OCI-LY1 (cell line): ENCODE measurements around the gene TMEM164.

Experiments used
- H2AFZ ChIP-seq: fragments of 200-600 bp; sonication (generic), shearing (Covaris generic); 2 replicates; pipeline ENCODE4 v1.6.0; 2014; ENCODE audit warnings: antibody characterized with exemption, mild to moderate bottlenecking, low read length
- H3F3A ChIP-seq: fragments of 200-600 bp; sonication (generic), shearing (Covaris generic); 2 replicates; pipeline ENCODE4 v1.6.0; 2014; ENCODE audit warnings: mild to moderate bottlenecking, antibody characterized with exemption, low read length, moderate library complexity; ENCODE audit not compliant: insufficient read depth
- H3K27ac ChIP-seq: fragments of 200-600 bp; sonication (generic); 2 replicates; pipeline ENCODE4 v1.5.1; 2014; ENCODE audit warnings: low read length, mixed run types, mild to moderate bottlenecking, low read depth; ENCODE audit not compliant: poor library complexity, severe bottlenecking
- H3K27me3 ChIP-seq: fragments of 200-600 bp; sonication (generic); 2 replicates; pipeline ENCODE4 v1.6.0; 2014; ENCODE audit warnings: antibody characterized with exemption, mild to moderate bottlenecking, low read length, moderate library complexity; ENCODE audit not compliant: insufficient read depth
- H3K36me3 ChIP-seq: fragments of 200-600 bp; sonication (generic); 2 replicates; pipeline ENCODE4 v1.6.1; 2014; ENCODE audit warnings: mild to moderate bottlenecking, antibody characterized with exemption, low read length, moderate library complexity, mixed read lengths; ENCODE audit not compliant: insufficient read depth
- H3K4me1 ChIP-seq: fragments of 200-600 bp; sonication (generic); 2 replicates; pipeline ENCODE4 v1.5.1; 2014; ENCODE audit warnings: mild to moderate bottlenecking, low read length, moderate library complexity; ENCODE audit not compliant: insufficient read depth, severe bottlenecking
- H3K4me2 ChIP-seq: fragments of 200-600 bp; sonication (generic), shearing (Covaris generic); 2 replicates; pipeline ENCODE4 v1.6.1; 2014; ENCODE audit warnings: low read length
- H3K4me3 ChIP-seq: fragments of 200-600 bp; sonication (generic); 2 replicates; pipeline ENCODE4 v1.5.1; 2014; ENCODE audit warnings: low read length, low read depth, mild to moderate bottlenecking, mixed read lengths; ENCODE audit not compliant: poor library complexity, severe bottlenecking
- H3K79me2 ChIP-seq: fragments of 200-600 bp; shearing (Covaris generic); 2 replicates; pipeline ENCODE4 v1.6.1; 2016; ENCODE audit warnings: mixed run types, low read length, mixed read lengths; ENCODE audit not compliant: insufficient read depth
- H3K9ac ChIP-seq: fragments of 200-600 bp; sonication (generic), shearing (Covaris generic); 2 replicates; pipeline ENCODE4 v1.6.1; 2014; ENCODE audit warnings: mild to moderate bottlenecking, low read length, mixed read lengths
- H3K9me2 ChIP-seq: fragments of 200-600 bp; sonication (generic), shearing (Covaris generic); 2 replicates; pipeline ENCODE4 v1.6.1; 2014; ENCODE audit warnings: low read depth, mild to moderate bottlenecking, low read length, mixed read lengths
- H3K9me3 ChIP-seq: fragments of 200-600 bp; shearing (Covaris generic); 2 replicates; pipeline ENCODE4 v1.6.1; 2014; ENCODE audit warnings: low read length, mixed read lengths
- H4K20me1 ChIP-seq: fragments of 200-600 bp; sonication (generic), shearing (Covaris generic); 2 replicates; pipeline ENCODE4 v1.6.0; 2016; ENCODE audit warnings: mild to moderate bottlenecking, low read length; ENCODE audit not compliant: insufficient read depth
- CTCF ChIP-seq: fragments of 200-600 bp; sonication (generic), shearing (Covaris generic); IDR thresholded peaks from 2 replicates; pipeline ENCODE4 v1.5.1; 2017; ENCODE audit warnings: mild to moderate bottlenecking, antibody characterized with exemption, low read length, moderate library complexity, mixed read lengths
- EZH2 ChIP-seq: fragments of 200-600 bp; sonication (generic), shearing (Covaris generic); IDR thresholded peaks from 2 replicates; pipeline ENCODE4 v1.8.0; 2017; ENCODE audit warnings: borderline replicate concordance, mixed run types, mild to moderate bottlenecking, antibody characterized with exemption, low read length, moderate library complexity, mixed read lengths

TMEM164 gene

GRCh38 chrX:109987884-109988283, 15.0 kb upstream of the TMEM164 start:
- TF ChIP-seq CTCF (no peak), EZH2 (no peak)
- Histone ChIP-seq H3K9me2 (no peaks in the 10 kb centered on the region), H3K9ac (no peak overlapping the region), H3K4me2 (no peak overlapping the region), H3K27ac (no peak overlapping the region), H3K36me3 (no peaks in the 10 kb centered on the region), H3K9me3 (no peaks in the 10 kb centered on the region), H3F3A (no peaks in the 10 kb centered on the region), H2AFZ (no peak overlapping the region), H3K79me2 (no peaks in the 10 kb centered on the region), H4K20me1 (no peaks in the 10 kb centered on the region), H3K27me3 (no peaks in the 10 kb centered on the region), H3K4me3 (no peak overlapping the region), H3K4me1 (no peaks in the 10 kb centered on the region)

GRCh38 chrX:109990582-109991276, 12.2 kb upstream of the TMEM164 start:
- Histone ChIP-seq H4K20me1 (no peaks in the 10 kb centered on the region), H3K9ac (no peak overlapping the region), H3K27me3 (no peaks in the 10 kb centered on the region), H3K4me3 (no peak overlapping the region), H3K4me2 (no peak overlapping the region), H3K36me3 (no peaks in the 10 kb centered on the region), H3K4me1 (no peaks in the 10 kb centered on the region), H3K79me2 (no peaks in the 10 kb centered on the region), H3K9me3 (no peaks in the 10 kb centered on the region), H3K27ac (no peak overlapping the region), H3F3A (no peaks in the 10 kb centered on the region), H2AFZ (no peak overlapping the region), H3K9me2 (no peaks in the 10 kb centered on the region)
- no peak for TF ChIP-seq EZH2
- TF ChIP-seq CTCF, result no peak

GRCh38 chrX:109992203-109992602, 10.7 kb upstream of the TMEM164 start:
- no peak overlapping the region for H3K27ac ChIP-seq
- no peak overlapping the region for H3K4me2 ChIP-seq
- no peak overlapping the region for H3K4me3 ChIP-seq
- H3K36me3 ChIP-seq, result no peaks in the 10 kb centered on the region
- H4K20me1 ChIP-seq, result no peaks in the 10 kb centered on the region
- H3K9me2 ChIP-seq, result no peaks in the 10 kb centered on the region
- H3K27me3 ChIP-seq, result no peaks in the 10 kb centered on the region
- H3F3A ChIP-seq, result no peaks in the 10 kb centered on the region
- H3K4me1 ChIP-seq, result no peaks in the 10 kb centered on the region
- H2AFZ ChIP-seq, result no peak overlapping the region
- H3K9ac ChIP-seq, result no peak overlapping the region
- no peaks in the 10 kb centered on the region for H3K79me2 ChIP-seq
- TF ChIP-seq EZH2 (no peak), CTCF (no peak)
- H3K9me3 ChIP-seq, result no peaks in the 10 kb centered on the region
